ENCODE data around the gene ADGRL2.

ADGRL2 gene

GRCh38 chr1:81800695-81801650 is at the start of gene ADGRL2:
TSS of gene ADGRL2 (plus strand) at chr1:81800934. CDS start at chr1:81836985, 36,051 bp downstream.
- TF ChIP-seq CTCF (IDR thresholded peaks at IDR 0.05; ENCODE audit: extremely low read depth, insufficient read depth, missing control alignments), result no peak
- DNase-seq (ENCODE audit: low spot score), result peak; percentile 40
- in situ Hi-C loops (cut with MboI; ENCODE audit: low pct_unique_long_range_greater_than_20kb, low sequenced_read_pairs, unreplicated experiment), result no loop called here

GRCh38 chr1:81752840-81753239 is 47.9 kb upstream of the ADGRL2 start:
- in situ Hi-C loops (cut with MboI; ENCODE audit: low pct_unique_long_range_greater_than_20kb, low sequenced_read_pairs, unreplicated experiment), result no loop called here
- no peak for DNase-seq (ENCODE audit: low spot score)
- no peak for TF ChIP-seq CTCF (IDR thresholded peaks at IDR 0.05; ENCODE audit: extremely low read depth, insufficient read depth, missing control alignments)

- no peak for TF ChIP-seq CTCF (IDR thresholded peaks at IDR 0.05; ENCODE audit: extremely low read depth, insufficient read depth, missing control alignments)
- in situ Hi-C loops (cut with MboI; ENCODE audit: low pct_unique_long_range_greater_than_20kb, low sequenced_read_pairs, unreplicated experiment), result no loop called here
These were observed 46.3 kb upstream of the ADGRL2 start for GRCh38 chr1:81754424-81754823.

GRCh38 chr1:81756872-81757271 is 43.9 kb upstream of the ADGRL2 start:
- DNase-seq (ENCODE audit: low spot score), result no peak
- in situ Hi-C loops (cut with MboI; ENCODE audit: low pct_unique_long_range_greater_than_20kb, low sequenced_read_pairs, unreplicated experiment), result no loop called here
- TF ChIP-seq CTCF (IDR thresholded peaks at IDR 0.05; ENCODE audit: extremely low read depth, insufficient read depth, missing control alignments), result no peak

More at GRCh38 chr1:81754424-81754823, 46.3 kb upstream of the ADGRL2 start:
- no peak for DNase-seq (ENCODE audit: low spot score)

GRCh38 chr1:81757398-81758020 is 43.2 kb upstream of the ADGRL2 start:
- in situ Hi-C loops (cut with MboI; ENCODE audit: low pct_unique_long_range_greater_than_20kb, low sequenced_read_pairs, unreplicated experiment), result no loop called here
- no peak for DNase-seq (ENCODE audit: low spot score)
- no peak for TF ChIP-seq CTCF (IDR thresholded peaks at IDR 0.05; ENCODE audit: extremely low read depth, insufficient read depth, missing control alignments)

- in situ Hi-C loops (cut with MboI; ENCODE audit: low pct_unique_long_range_greater_than_20kb, low sequenced_read_pairs, unreplicated experiment), result no loop called here
- TF ChIP-seq CTCF (IDR thresholded peaks at IDR 0.05; ENCODE audit: extremely low read depth, insufficient read depth, missing control alignments), result no peak
- no peak for DNase-seq (ENCODE audit: low spot score)
These were observed 42.6 kb upstream of the ADGRL2 start for GRCh38 chr1:81758181-81758580.
